Nephron (organoid): ENCODE results near the gene CBLIF.

Experiments used
- H3K27ac Mint-ChIP-seq, 3 experiments: 2 replicates each; pipeline ENCODE4 v1.8.0; 2020; ENCODE audit warnings: mixed read lengths in 3 of 3, mild to moderate bottlenecking in 2 of 3, moderate library complexity in 1 of 3
- H3K27me3 Mint-ChIP-seq: 2 replicates; pipeline ENCODE4 v1.8.0; 2021; ENCODE audit warnings: low read depth, mild to moderate bottlenecking, moderate library complexity, mixed read lengths
- H3K36me3 Mint-ChIP-seq: 2 replicates; pipeline ENCODE4 v1.8.0; 2020; ENCODE audit warnings: low read depth, mixed read lengths
- H3K4me1 Mint-ChIP-seq: 2 replicates; pipeline ENCODE4 v1.8.0; 2020; ENCODE audit warnings: mixed read lengths
- H3K4me3 Mint-ChIP-seq, 3 experiments: 2 replicates each; pipeline ENCODE4 v1.8.0; 2020; ENCODE audit warnings: mild to moderate bottlenecking in 3 of 3, mixed read lengths in 3 of 3, moderate library complexity in 2 of 3
- H3K9me3 Mint-ChIP-seq: 2 replicates; pipeline ENCODE4 v1.8.0; 2020; ENCODE audit warnings: mixed read lengths
- CTCF ChIP-seq, 3 experiments: fragments of 200-600 bp; sonication (generic); IDR thresholded peaks; one replicate each; pipeline ENCODE4 v1.5.0; 2021; ENCODE audit warnings: antibody characterized with exemption in 3 of 3; ENCODE audit not compliant: unreplicated experiment in 3 of 3

The CBLIF gene

GRCh38 chr11:59846556-59846955 lies 1.3 kb upstream of the CBLIF start:
- H3K9me3 Mint-ChIP-seq: no peaks in the 10 kb centered on the region
- no peak overlapping the region for H3K4me3 Mint-ChIP-seq
- no peak for TF ChIP-seq CTCF (IDR thresholded peaks at IDR 0.05; ENCODE audit: unreplicated experiment in 3 of 3)
- peaks cover 3% of the 10 kb centered on the region for H3K27me3 Mint-ChIP-seq
- no peaks in the 10 kb centered on the region for H3K4me1 Mint-ChIP-seq
- no peaks in the 10 kb centered on the region for H3K36me3 Mint-ChIP-seq
- H3K27ac Mint-ChIP-seq: no peak overlapping the region

- H3K4me3 Mint-ChIP-seq: no peak overlapping the region
- H3K27ac Mint-ChIP-seq: no peak overlapping the region
- H3K27me3 Mint-ChIP-seq: peaks cover 3% of the 10 kb centered on the region
- no peaks in the 10 kb centered on the region for H3K9me3 Mint-ChIP-seq
- TF ChIP-seq CTCF (IDR thresholded peaks at IDR 0.05; ENCODE audit: unreplicated experiment in 3 of 3): no peak
- no peaks in the 10 kb centered on the region for H3K36me3 Mint-ChIP-seq
- H3K4me1 Mint-ChIP-seq: no peaks in the 10 kb centered on the region
Measured at GRCh38 chr11:59842316-59842715, 3.0 kb downstream of the CBLIF start.

GRCh38 chr11:59841514-59841913 lies 3.8 kb downstream of the CBLIF start:
- Mint-ChIP-seq H3K9me3 (no peaks in the 10 kb centered on the region), H3K4me3 (no peak overlapping the region), H3K36me3 (no peaks in the 10 kb centered on the region), H3K27me3 (peaks cover 3% of the 10 kb centered on the region), H3K27ac (no peak overlapping the region), H3K4me1 (no peaks in the 10 kb centered on the region)
- TF ChIP-seq CTCF (IDR thresholded peaks at IDR 0.05; ENCODE audit: unreplicated experiment in 3 of 3): no peak

- H3K4me3 Mint-ChIP-seq: no peak overlapping the region
- no peak for TF ChIP-seq CTCF (IDR thresholded peaks at IDR 0.05; ENCODE audit: unreplicated experiment in 3 of 3)
- no peak overlapping the region for H3K27ac Mint-ChIP-seq
- H3K27me3 Mint-ChIP-seq: peaks cover 3% of the 10 kb centered on the region
- H3K9me3 Mint-ChIP-seq: no peaks in the 10 kb centered on the region
- H3K36me3 Mint-ChIP-seq: no peaks in the 10 kb centered on the region
- H3K4me1 Mint-ChIP-seq: no peaks in the 10 kb centered on the region
Measured at GRCh38 chr11:59839615-59840014, 5.7 kb downstream of the CBLIF start.

DNA sequence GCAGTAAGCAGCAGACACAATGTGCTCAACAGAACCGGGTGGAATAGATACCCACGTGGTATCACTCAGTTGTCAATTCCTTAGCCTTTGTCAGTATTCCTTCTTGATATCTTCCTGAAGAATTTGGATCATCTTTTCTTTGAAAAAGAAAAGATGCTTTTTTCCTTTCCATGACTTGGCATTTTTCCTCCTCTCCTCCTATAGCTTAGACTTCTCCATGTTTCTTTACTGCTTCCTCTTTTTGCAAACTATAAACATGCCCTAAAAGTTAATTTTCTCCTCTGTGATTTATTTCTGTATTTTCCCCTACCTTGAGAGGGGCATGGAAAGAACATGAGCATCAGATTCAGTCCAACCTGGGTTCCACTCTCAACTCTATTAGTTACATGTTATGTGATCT lies 11.7 kb downstream of the CBLIF start:
- H3K36me3 Mint-ChIP-seq: no peaks in the 10 kb centered on the region
- H3K4me1 Mint-ChIP-seq: no peaks in the 10 kb centered on the region
- TF ChIP-seq CTCF (IDR thresholded peaks at IDR 0.05; ENCODE audit: unreplicated experiment in 3 of 3): no peak
- no peaks in the 10 kb centered on the region for H3K9me3 Mint-ChIP-seq
- H3K27ac Mint-ChIP-seq: no peak overlapping the region
- no peaks in the 10 kb centered on the region for H3K27me3 Mint-ChIP-seq
- H3K4me3 Mint-ChIP-seq: no peak overlapping the region

DNA sequence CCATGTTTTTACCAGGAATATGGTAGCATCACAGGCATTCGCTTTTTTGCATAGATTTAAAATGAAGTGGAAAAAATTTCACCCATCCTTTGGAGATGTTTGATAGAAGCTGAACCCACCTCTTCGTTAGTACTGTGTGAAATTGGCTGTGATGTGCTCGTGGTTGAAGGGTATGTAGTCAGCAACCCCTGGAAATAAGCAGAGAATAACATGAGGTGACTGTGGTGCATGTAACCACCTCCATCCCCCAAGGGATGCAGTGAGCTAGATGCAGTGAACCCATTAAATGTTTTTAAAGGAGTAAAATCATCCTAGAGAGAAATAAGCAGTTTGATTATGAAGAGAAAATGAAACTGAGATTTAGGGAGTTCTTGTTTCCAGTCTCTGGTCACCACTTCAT lies 15.9 kb downstream of the CBLIF start:
- Mint-ChIP-seq H3K27me3 (no peaks in the 10 kb centered on the region), H3K4me3 (no peak overlapping the region), H3K27ac (no peak overlapping the region), H3K4me1 (no peaks in the 10 kb centered on the region), H3K36me3 (no peaks in the 10 kb centered on the region), H3K9me3 (no peaks in the 10 kb centered on the region)
- no peak for TF ChIP-seq CTCF (IDR thresholded peaks at IDR 0.05; ENCODE audit: unreplicated experiment in 3 of 3)
